Measurements from ENCODE around the gene CAMTA1. TPM values are rescaled to one million over a fixed set of nuclear protein-coding genes. Genes with fewer than 3 reads are reported as not detected.

Gene CAMTA1
- total RNA-seq, 1 donor from 2014 or later = 99.0 TPM

DNA sequence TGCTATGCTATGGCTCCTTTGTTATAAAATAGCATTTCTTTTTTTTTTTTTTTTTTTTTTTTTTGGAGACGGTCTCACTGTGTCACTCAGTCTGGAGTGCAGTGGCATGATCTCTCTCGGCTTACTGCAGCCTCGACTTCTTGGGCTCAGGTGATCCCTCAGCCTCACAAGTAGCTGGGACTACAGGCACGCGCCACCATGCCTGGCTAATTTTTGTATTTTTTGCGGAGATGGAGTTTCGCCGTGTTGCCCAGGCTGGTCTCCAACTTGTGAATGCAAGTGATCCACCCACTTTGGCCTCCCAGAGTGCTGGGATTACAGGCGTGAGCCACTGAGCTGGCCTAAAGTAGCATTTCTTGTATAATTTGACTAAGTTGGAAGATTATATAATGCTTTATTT is 10.8 kb downstream of the CAMTA1 start:
- Mint-ChIP-seq H3K27me3 (no peaks in the 10 kb centered on the region), H3K27ac (no peak overlapping the region), H3K36me3 (ENCODE audit: insufficient read depth) (peaks cover 2% of the 10 kb centered on the region), H3K4me1 (ENCODE audit: low read depth) (peaks cover 16% of the 10 kb centered on the region), H3K9me3 (ENCODE audit: low read depth) (no peaks in the 10 kb centered on the region), H3K4me3 (ENCODE audit: low read depth) (no peak overlapping the region)
- DNase-seq (ENCODE audit: low spot score, unreplicated experiment) = no peak
- TF ChIP-seq CTCF (IDR thresholded peaks at IDR 0.05; ENCODE audit: unreplicated experiment) = no peak

GRCh38 chr1:6799499-6799898 is 14.2 kb downstream of the CAMTA1 start:
- Mint-ChIP-seq H3K9me3 (ENCODE audit: low read depth) (no peaks in the 10 kb centered on the region), H3K4me1 (ENCODE audit: low read depth) (peaks cover 16% of the 10 kb centered on the region), H3K27me3 (no peaks in the 10 kb centered on the region), H3K4me3 (ENCODE audit: low read depth) (no peak overlapping the region), H3K27ac (no peak overlapping the region), H3K36me3 (ENCODE audit: insufficient read depth) (peaks cover 2% of the 10 kb centered on the region)
- no peak for DNase-seq (ENCODE audit: low spot score, unreplicated experiment)
- TF ChIP-seq CTCF (IDR thresholded peaks at IDR 0.05; ENCODE audit: unreplicated experiment) = no peak

DNA sequence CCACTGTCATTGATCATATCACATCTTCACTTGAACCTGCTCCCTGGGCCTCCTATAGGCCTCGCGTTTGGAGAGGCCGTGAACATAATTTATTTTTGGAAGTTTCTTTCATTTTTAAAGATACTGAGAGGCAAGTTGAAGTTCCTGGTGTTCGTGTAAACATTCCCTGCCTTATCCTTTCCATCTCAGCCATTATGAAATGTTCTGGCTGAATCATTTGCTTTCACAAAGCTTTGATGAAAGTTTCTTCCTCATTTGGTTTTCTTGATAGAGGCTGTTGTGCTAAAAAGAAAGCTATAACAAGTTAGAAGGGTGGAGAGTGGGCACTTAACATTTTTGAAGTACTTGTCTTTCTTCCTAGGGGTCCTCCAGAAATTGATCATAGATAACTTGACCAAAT is 15.5 kb downstream of the CAMTA1 start:
- no peaks in the 10 kb centered on the region for H3K27me3 Mint-ChIP-seq
- no peak overlapping the region for H3K4me3 Mint-ChIP-seq (ENCODE audit: low read depth)
- TF ChIP-seq CTCF (IDR thresholded peaks at IDR 0.05; ENCODE audit: unreplicated experiment) = no peak
- no peaks in the 10 kb centered on the region for H3K9me3 Mint-ChIP-seq (ENCODE audit: low read depth)
- no peak overlapping the region for H3K27ac Mint-ChIP-seq
- peaks cover 2% of the 10 kb centered on the region for H3K36me3 Mint-ChIP-seq (ENCODE audit: insufficient read depth)
- peaks cover 14% of the 10 kb centered on the region for H3K4me1 Mint-ChIP-seq (ENCODE audit: low read depth)
- no peak for DNase-seq (ENCODE audit: low spot score, unreplicated experiment)

DNA sequence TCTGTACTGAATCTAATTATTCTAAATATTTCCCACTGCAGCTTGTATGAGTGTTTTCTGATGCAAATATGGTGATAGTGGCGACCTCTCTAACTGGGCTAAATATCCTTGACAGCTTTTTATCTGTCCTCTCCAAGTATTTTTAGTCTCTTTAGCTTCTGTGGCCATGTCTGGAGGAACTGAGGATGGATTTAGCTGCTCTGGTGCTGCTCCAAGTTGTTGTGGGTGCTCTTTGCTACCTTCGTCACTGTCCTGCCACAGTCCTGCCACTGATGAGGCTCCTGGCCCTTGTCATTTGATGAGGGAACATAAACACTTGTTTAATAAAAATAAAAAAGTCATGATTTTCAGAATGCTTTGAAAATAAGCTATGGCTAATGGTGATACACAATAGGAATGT is 15.9 kb downstream of the CAMTA1 start:
- no peaks in the 10 kb centered on the region for H3K27me3 Mint-ChIP-seq
- H3K4me3 Mint-ChIP-seq (ENCODE audit: low read depth) = no peak overlapping the region
- H3K9me3 Mint-ChIP-seq (ENCODE audit: low read depth) = no peaks in the 10 kb centered on the region
- H3K4me1 Mint-ChIP-seq (ENCODE audit: low read depth) = peaks cover 15% of the 10 kb centered on the region
- TF ChIP-seq CTCF (IDR thresholded peaks at IDR 0.05; ENCODE audit: unreplicated experiment) = no peak
- H3K27ac Mint-ChIP-seq = no peak overlapping the region
- H3K36me3 Mint-ChIP-seq (ENCODE audit: insufficient read depth) = peaks cover 2% of the 10 kb centered on the region
- DNase-seq (ENCODE audit: low spot score, unreplicated experiment) = no peak

DNA sequence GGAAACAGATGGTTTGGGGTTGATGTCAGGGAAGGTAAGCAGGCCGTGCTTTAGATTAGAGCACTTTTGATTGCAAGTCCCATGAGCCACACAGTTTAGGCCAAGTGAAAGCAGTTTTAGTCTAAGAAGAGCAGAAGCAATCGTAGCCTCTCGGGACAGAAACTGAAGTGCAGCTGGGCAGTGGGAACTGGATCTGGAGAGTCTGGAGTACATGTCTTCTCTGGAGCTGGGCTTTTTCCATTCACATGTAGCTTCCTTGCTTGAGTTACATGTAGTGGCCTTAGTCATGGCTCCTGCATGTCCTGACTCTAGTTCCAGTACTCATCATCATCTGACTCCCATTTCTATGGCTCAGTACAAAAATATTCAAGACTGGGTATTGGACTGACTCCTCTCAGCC is 16.7 kb downstream of the CAMTA1 start:
- no peaks in the 10 kb centered on the region for H3K27me3 Mint-ChIP-seq
- H3K4me1 Mint-ChIP-seq (ENCODE audit: low read depth) = peaks cover 14% of the 10 kb centered on the region
- no peaks in the 10 kb centered on the region for H3K36me3 Mint-ChIP-seq (ENCODE audit: insufficient read depth)
- H3K9me3 Mint-ChIP-seq (ENCODE audit: low read depth) = no peaks in the 10 kb centered on the region
- H3K4me3 Mint-ChIP-seq (ENCODE audit: low read depth) = no peak overlapping the region
- TF ChIP-seq CTCF (IDR thresholded peaks at IDR 0.05; ENCODE audit: unreplicated experiment) = no peak
- no peak for DNase-seq (ENCODE audit: low spot score, unreplicated experiment)
- no peak overlapping the region for H3K27ac Mint-ChIP-seq

Measured in progenitor cell of endocrine pancreas (in vitro differentiated cells).